ENCODE results near the gene SUPT3H.

DNA sequence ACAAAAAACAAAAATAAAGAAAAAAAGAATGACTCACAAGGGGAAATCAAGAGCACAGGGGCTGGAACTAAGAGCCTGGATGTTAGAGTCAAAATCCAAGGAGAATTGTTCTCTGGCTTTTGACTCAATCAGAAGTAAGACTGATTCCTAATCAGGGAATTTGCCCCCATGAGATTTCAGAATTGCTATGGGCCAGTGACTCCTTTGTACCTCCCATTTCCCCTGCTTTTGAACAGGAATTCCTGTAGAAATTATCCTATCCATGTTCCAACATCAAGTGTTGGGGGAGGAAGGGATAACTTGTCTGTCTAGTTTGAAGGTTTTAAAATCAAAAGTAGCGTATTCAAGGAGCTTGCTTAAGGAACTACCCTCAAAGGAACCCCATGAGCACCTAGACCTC, 593.5 kb downstream of the SUPT3H start:
- TF ChIP-seq CTCF (conservative IDR thresholded peaks at IDR 0.05; ENCODE audit: low read depth, low read length) (no peak), EZH2phosphoT487 (IDR thresholded peaks at IDR 0.05; ENCODE audit: borderline replicate concordance, low read length) (no peak), EZH2 (IDR thresholded peaks at IDR 0.05; ENCODE audit: low read length, unreplicated experiment) (no peak)

Measured in PC-3 (cell line).